Measurements from ENCODE around the gene KLRF2.

The KLRF2 gene

GRCh38 chr12:9843407-9843806 lies 37.9 kb upstream of the KLRF2 start (continued):
- TF ChIP-seq PRDM2 (tag by site-specific recombination; IDR thresholded peaks at IDR 0.05; ENCODE audit: borderline replicate concordance) (no peak), SETDB1 (IDR thresholded peaks at IDR 0.05; ENCODE audit: insufficient read length, low read length) (no peak), GLI4 (tag by site-specific recombination; IDR thresholded peaks at IDR 0.05) (no peak), ZNF292 (tag by site-specific recombination; IDR thresholded peaks at IDR 0.05; ENCODE audit: borderline replicate concordance, low read depth) (no peak), ZNF426 (tag by site-specific recombination; IDR thresholded peaks at IDR 0.05) (no peak), ZNF837 (tag by site-specific recombination; IDR thresholded peaks at IDR 0.05) (no peak), WT1 (tag by site-specific recombination; IDR thresholded peaks at IDR 0.05) (no peak), ZNF280C (tag by site-specific recombination; IDR thresholded peaks at IDR 0.05) (no peak), ZNF76 (tag by site-specific recombination; IDR thresholded peaks at IDR 0.05; ENCODE audit: borderline replicate concordance, low read depth) (no peak), KLF17 (tag by site-specific recombination; IDR thresholded peaks at IDR 0.05) (no peak)

GRCh38 chr12:9848899-9849298 lies 32.4 kb upstream of the KLRF2 start:
- ChIA-PET CTCF (no interaction called here), POLR2A (no interaction called here)
- no peaks in the 10 kb centered on the region for H3K9me3 ChIP-seq (ENCODE audit: control insufficient read depth, insufficient read depth, low read depth, low read length)
- no peaks in the 10 kb centered on the region for H3K4me1 ChIP-seq (ENCODE audit: control insufficient read depth, insufficient read depth, low read length)
- no peak for TF ChIP-seq BCL6B (tag by site-specific recombination; IDR thresholded peaks at IDR 0.05)
- no peak for TF ChIP-seq ZNF514 (tag by site-specific recombination; IDR thresholded peaks at IDR 0.05)
- no peak for TF ChIP-seq ZNF747 (tag by site-specific recombination; IDR thresholded peaks at IDR 0.05)
- TF ChIP-seq ZBTB44 (tag by site-specific recombination; IDR thresholded peaks at IDR 0.05), result no peak
- TF ChIP-seq KLF7 (tag by site-specific recombination; IDR thresholded peaks at IDR 0.05; ENCODE audit: borderline replicate concordance), result no peak
- no peak for TF ChIP-seq ZNF645 (tag by site-specific recombination; IDR thresholded peaks at IDR 0.05)
- no peaks in the 10 kb centered on the region for H3K36me3 ChIP-seq (ENCODE audit: control insufficient read depth in 2 of 2, insufficient read depth in 1 of 2, low read length in 2 of 2)
- H3K4me3 ChIP-seq (ENCODE audit: low read depth, low read length), result no peak overlapping the region
- no peak overlapping the region for H3K27ac ChIP-seq (ENCODE audit: extremely low read depth, low read depth, low read length)

Data from HEK293 (cell line).